Progenitor cell of endocrine pancreas (in vitro differentiated cells): ENCODE data around the gene PCDHAC1. TPM values are rescaled to one million over a fixed set of nuclear protein-coding genes. Genes with fewer than 3 reads are reported as not detected.

ENCODE experiments used
- DNase-seq: peaks from one replicate; pipeline ENCODE4 v3.0.0; 2021; ENCODE audit warnings: low spot score; ENCODE audit not compliant: unreplicated experiment
- H3K27ac Mint-ChIP-seq: 2 replicates; pipeline ENCODE4 v1.8.0; 2021; ENCODE audit warnings: mild to moderate bottlenecking, moderate library complexity, mixed read lengths
- H3K27me3 Mint-ChIP-seq: 2 replicates; pipeline ENCODE4 v1.8.0; 2021; ENCODE audit warnings: mixed read lengths
- H3K36me3 Mint-ChIP-seq: 2 replicates; pipeline ENCODE4 v1.8.0; 2022; ENCODE audit warnings: mixed read lengths; ENCODE audit not compliant: insufficient read depth
- H3K4me1 Mint-ChIP-seq: 2 replicates; pipeline ENCODE4 v1.8.0; 2021; ENCODE audit warnings: low read depth, mixed read lengths
- H3K4me3 Mint-ChIP-seq: 2 replicates; pipeline ENCODE4 v1.8.0; 2021; ENCODE audit warnings: low read depth, mild to moderate bottlenecking, moderate library complexity, mixed read lengths
- H3K9me3 Mint-ChIP-seq: 2 replicates; pipeline ENCODE4 v1.8.0; 2021; ENCODE audit warnings: low read depth, mixed read lengths
- total RNA-seq: library from RNA; stranded (reverse); gene quantifications from 2 replicates; pipeline ENCODE4 v1.2.1, GENCODE V29; 2021
- TF ChIP-seq, protein P1 (sequence below): fragments of 200-600 bp; sonication (generic); IDR thresholded peaks from one replicate; pipeline ENCODE4 v1.5.0; 2021; ENCODE audit warnings: antibody characterized with exemption, mild to moderate bottlenecking; ENCODE audit not compliant: unreplicated experiment

PCDHAC1 gene
- total RNA-seq, 1 donor from 2014 or later = 7.7 TPM

DNA sequence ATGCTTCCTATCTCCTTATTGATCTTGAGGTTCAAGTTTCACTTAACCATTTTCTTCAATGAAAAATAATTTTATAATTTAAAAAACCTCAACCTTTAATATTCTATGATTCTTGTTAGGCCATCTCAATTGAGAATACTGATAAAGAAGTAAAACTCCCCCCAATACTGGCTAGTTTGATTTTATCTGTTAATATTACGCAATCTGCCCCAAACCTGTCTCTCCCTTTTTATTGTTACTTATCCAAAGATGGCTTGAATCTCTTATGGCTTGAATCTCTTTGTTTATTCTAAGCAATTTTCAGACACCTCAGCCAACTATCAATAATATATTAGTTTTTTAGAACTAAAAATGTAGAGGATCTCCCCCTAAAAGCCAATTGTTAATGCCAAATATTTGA lies 36.1 kb downstream of the PCDHAC1 start:
- no peak overlapping the region for H3K27ac Mint-ChIP-seq
- H3K27me3 Mint-ChIP-seq = peaks cover 24% of the 10 kb centered on the region
- H3K9me3 Mint-ChIP-seq = no peaks in the 10 kb centered on the region
- H3K4me3 Mint-ChIP-seq = no peak overlapping the region
- DNase-seq = no peak
- H3K36me3 Mint-ChIP-seq = no peaks in the 10 kb centered on the region
- H3K4me1 Mint-ChIP-seq = peaks cover 5% of the 10 kb centered on the region
- TF ChIP-seq, protein P1, sequence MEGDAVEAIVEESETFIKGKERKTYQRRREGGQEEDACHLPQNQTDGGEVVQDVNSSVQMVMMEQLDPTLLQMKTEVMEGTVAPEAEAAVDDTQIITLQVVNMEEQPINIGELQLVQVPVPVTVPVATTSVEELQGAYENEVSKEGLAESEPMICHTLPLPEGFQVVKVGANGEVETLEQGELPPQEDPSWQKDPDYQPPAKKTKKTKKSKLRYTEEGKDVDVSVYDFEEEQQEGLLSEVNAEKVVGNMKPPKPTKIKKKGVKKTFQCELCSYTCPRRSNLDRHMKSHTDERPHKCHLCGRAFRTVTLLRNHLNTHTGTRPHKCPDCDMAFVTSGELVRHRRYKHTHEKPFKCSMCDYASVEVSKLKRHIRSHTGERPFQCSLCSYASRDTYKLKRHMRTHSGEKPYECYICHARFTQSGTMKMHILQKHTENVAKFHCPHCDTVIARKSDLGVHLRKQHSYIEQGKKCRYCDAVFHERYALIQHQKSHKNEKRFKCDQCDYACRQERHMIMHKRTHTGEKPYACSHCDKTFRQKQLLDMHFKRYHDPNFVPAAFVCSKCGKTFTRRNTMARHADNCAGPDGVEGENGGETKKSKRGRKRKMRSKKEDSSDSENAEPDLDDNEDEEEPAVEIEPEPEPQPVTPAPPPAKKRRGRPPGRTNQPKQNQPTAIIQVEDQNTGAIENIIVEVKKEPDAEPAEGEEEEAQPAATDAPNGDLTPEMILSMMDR = no peak

DNA sequence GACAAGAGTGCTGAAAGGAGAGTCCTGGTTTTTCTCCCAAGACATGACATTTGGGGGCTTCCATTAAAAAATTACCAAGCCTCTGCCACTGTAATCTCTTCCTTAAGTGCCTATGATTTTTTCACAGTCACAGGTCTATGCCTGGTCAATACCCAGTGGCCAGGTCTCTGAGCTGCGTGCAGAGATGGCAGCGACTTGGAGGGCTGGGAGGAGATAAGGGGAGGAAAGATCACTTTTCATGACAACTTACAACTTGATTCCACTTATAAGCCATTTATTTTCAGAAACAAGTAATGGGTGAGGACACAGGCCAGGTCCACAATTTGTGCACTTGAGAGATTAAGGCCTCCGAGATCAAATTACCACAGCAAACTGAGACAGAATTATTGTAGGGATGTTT lies 38.3 kb downstream of the PCDHAC1 start:
- Mint-ChIP-seq H3K27me3 (peaks cover 36% of the 10 kb centered on the region), H3K36me3 (peaks cover 3% of the 10 kb centered on the region), H3K27ac (no peak overlapping the region), H3K9me3 (no peaks in the 10 kb centered on the region), H3K4me1 (peaks cover 5% of the 10 kb centered on the region), H3K4me3 (no peak overlapping the region)
- no peak for DNase-seq
- TF ChIP-seq, protein P1 = no peak

DNA sequence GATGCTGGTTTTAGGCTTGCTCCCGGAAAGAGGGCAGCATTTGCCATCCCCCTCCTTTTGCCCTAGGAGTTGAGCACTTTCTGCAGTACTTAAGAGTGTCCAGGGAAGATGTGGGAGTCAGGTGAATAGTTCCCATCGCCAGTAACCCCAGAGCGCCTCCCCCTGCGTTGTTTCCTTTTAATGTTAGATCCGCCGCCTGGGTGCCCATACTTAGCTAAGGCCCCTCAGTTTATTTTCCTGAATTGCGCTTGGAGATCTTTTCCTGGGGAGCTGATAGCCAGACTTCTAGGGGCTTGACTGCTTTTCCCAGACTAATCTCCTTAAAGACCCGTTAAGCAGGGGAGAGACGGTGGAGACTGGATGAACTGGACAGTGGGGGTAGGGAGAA lies 39.8 kb downstream of the PCDHAC1 start:
- Mint-ChIP-seq H3K4me1 (peaks cover 5% of the 10 kb centered on the region), H3K4me3 (peak overlapping the region; percentile 80), H3K27me3 (peaks cover 36% of the 10 kb centered on the region), H3K36me3 (peaks cover 3% of the 10 kb centered on the region), H3K9me3 (no peaks in the 10 kb centered on the region), H3K27ac (peak overlapping the region; percentile 22)
- TF ChIP-seq, protein P1 = no peak
- DNase-seq = no peak

DNA sequence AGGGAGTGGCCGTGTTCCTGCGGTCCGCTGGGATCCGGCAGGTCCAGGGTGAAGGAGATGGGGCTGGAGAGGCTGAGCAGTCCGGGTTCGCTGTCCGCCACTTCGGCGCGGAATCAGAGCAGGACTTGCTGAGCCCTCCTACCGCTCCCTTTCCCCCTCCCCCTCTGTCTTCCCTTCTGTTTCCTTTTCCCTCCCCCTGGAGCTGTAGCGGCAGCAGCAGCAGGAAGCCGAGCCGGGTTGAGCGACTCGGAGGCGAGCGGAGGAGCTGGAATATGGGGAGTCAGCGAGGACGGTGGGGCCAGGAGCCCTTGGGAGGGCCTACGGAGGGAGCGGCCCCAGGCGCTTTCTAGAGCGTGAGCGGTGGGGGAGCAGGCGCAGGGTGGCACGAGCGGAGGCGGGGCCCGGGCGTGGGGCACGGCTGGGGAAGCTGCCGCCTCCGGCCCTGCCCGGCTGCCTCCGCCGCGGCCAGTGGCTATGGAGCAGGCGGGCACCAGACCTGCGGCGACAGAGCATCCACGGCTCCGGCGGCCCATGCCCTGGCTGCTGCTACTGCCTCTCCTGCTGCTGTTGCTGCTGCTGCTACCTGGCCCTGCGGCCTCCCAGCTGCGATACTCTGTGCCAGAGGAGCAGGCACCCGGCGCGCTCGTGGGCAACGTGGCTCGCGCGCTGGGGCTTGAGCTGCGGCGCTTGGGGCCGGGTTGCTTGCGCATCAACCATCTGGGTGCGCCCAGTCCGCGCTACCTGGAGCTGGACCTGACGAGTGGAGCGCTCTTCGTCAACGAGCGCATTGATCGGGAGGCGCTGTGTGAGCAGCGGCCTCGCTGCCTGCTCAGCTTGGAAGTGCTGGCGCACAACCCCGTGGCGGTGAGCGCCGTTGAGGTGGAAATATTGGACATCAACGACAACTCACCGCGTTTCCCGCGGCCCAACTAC lies 40.5 kb downstream of the PCDHAC1 start, which contains the start of gene PCDHAC2:
Gene PCDHAC2, plus strand, starts transcription at position 184 of the 933 bp plus-strand sequence. Its CDS starts 291 bp downstream, at position 475.
- Mint-ChIP-seq H3K4me3 (peak within 1 kb of the TSS; percentile 80), H3K4me1 (peaks cover 5% of the 10 kb centered on the region), H3K9me3 (no peaks in the 10 kb centered on the region), H3K27me3 (peaks cover 36% of the 10 kb centered on the region), H3K36me3 (peaks cover 3% of the 10 kb centered on the region), H3K27ac (peak within 1 kb of the TSS; percentile 38)
- TF ChIP-seq, protein P1 = no peak
- peak; percentile 42 for DNase-seq

DNA sequence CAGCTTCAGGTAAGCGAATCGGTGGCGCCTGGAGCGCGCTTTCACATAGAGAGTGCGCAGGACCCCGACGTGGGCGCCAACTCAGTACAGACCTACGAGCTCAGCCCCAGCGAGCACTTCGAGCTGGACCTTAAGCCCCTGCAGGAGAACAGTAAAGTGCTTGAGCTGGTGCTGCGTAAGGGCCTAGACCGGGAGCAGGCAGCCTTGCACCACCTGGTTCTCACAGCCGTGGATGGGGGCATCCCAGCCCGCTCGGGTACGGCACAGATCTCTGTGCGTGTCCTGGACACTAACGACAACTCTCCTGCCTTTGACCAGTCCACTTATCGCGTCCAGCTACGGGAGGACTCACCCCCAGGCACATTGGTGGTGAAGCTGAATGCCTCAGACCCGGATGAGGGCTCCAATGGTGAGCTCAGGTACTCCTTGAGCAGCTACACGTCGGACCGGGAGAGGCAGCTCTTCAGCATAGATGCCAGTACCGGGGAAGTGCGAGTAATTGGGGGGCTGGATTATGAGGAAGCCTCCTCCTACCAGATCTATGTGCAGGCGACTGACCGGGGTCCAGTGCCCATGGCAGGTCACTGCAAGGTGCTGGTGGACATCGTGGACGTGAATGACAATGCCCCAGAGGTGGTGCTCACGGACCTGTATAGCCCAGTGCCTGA lies 41.3 kb downstream of the PCDHAC1 start:
- Mint-ChIP-seq H3K4me1 (peaks cover 5% of the 10 kb centered on the region), H3K36me3 (peaks cover 3% of the 10 kb centered on the region), H3K9me3 (no peaks in the 10 kb centered on the region), H3K27ac (no peak overlapping the region), H3K4me3 (peak overlapping the region; percentile 74), H3K27me3 (peaks cover 36% of the 10 kb centered on the region)
- TF ChIP-seq, protein P1 = no peak
- no peak for DNase-seq
